ENCODE measurements around the gene PDGFC. TPM values are rescaled to one million over a fixed set of nuclear protein-coding genes. Genes with fewer than 3 reads are reported as not detected.

PDGFC gene
- total RNA-seq, 1 donor from 2014 or later: 35.0 TPM

- H3K9ac ChIP-seq (ENCODE audit: low read depth in 1 of 3, low read length in 3 of 3): no peak overlapping the region
- H3K27me3 ChIP-seq (ENCODE audit: control insufficient read depth in 3 of 3, insufficient read depth in 3 of 3, low read length in 3 of 3): no peaks in the 10 kb centered on the region
- H3K9me3 ChIP-seq (ENCODE audit: control insufficient read depth in 3 of 3, low read length in 3 of 3): no peaks in the 10 kb centered on the region
- peaks cover 4 to 6% (median 6%) of the 10 kb centered on the region in 3 donors for H3K4me1 ChIP-seq (ENCODE audit: control insufficient read depth in 3 of 3, insufficient read depth in 3 of 3, low read length in 3 of 3)
- no peak overlapping the region for H3K4me3 ChIP-seq (ENCODE audit: low read length in 3 of 3)
- peak overlapping the region; percentile 52 for H3K27ac ChIP-seq (ENCODE audit: low read depth, low read length)
- no peaks in the 10 kb centered on the region for H3K36me3 ChIP-seq (ENCODE audit: control insufficient read depth in 3 of 3, insufficient read depth in 3 of 3, low read length in 3 of 3)
These were observed 33.6 kb upstream of the PDGFC start for GRCh38 chr4:157005193-157005592.

DNA sequence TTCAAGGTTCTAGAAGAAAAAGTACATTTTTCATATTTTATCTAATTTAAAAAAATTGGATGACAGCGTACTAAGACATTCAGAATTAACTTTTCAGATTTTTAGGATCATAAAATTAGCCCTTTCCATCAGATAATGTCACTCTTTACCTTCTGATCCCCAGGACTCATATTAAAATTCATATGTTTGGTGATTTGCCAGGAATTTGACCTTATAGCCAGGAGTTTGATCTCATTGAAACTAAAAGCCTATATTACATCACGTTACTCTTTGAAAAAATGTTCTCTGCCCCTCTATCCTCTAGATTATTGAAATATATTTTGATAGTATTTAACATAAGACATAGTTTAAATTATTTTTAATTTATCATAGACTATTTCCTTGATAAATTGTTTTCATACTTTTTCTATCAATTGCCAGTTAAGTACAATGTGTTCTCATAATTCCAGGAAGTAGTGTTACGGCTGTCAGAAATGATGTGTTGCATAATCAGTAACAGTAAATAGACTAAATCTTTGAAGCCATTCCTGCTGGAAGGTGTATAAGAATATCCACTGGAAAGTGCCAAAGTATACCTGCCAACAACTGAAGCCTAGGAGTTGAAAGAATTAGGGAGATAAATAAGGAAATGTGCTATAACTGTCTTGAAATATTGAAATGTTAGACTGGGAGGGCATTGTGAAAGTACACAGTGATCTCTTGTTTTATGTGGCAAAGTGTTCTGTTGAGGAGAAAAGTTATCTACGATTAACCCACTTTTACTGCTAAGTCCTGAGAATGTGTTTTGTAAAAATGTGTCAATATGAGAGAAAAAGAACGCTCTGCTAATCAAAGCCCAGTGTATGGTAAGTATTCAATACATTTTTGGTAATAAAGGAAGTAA is 32.9 kb upstream of the PDGFC start:
- Histone ChIP-seq H3K4me3 (ENCODE audit: low read length in 3 of 3) (no peak overlapping the region), H3K36me3 (ENCODE audit: control insufficient read depth in 3 of 3, insufficient read depth in 3 of 3, low read length in 3 of 3) (no peaks in the 10 kb centered on the region), H3K27me3 (ENCODE audit: control insufficient read depth in 3 of 3, insufficient read depth in 3 of 3, low read length in 3 of 3) (no peaks in the 10 kb centered on the region), H3K9me3 (ENCODE audit: control insufficient read depth in 3 of 3, low read length in 3 of 3) (no peaks in the 10 kb centered on the region), H3K27ac (ENCODE audit: low read depth, low read length) (peak overlapping the region; percentile 52), H3K9ac (ENCODE audit: low read depth in 1 of 3, low read length in 3 of 3) (peak overlapping the region in 1 of 3 donors; percentile 11), H3K4me1 (ENCODE audit: control insufficient read depth in 3 of 3, insufficient read depth in 3 of 3, low read length in 3 of 3) (peaks cover 5 to 6% (median 6%) of the 10 kb centered on the region in 3 donors)

DNA sequence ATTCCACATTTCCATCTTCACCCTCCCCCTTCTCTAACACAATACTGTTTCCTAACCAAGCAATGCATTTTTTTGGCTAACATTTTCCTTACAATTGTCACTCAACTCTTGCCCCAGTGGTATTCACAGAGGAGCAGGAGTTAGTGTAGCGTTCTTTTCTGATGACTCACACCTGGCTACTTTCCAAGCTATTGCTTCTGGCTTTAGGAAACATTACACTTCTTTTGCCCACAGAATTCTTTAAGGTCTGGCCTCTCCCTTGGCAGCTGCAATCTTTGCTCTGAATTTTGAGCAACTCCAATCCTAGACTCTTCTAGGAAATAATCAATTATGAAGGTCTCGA is 27.5 kb upstream of the PDGFC start:
- H3K9ac ChIP-seq (ENCODE audit: low read depth in 1 of 3, low read length in 3 of 3): no peak overlapping the region
- no peak overlapping the region for H3K4me3 ChIP-seq (ENCODE audit: low read length in 3 of 3)
- H3K36me3 ChIP-seq (ENCODE audit: control insufficient read depth in 3 of 3, insufficient read depth in 3 of 3, low read length in 3 of 3): no peaks in the 10 kb centered on the region
- no peak overlapping the region for H3K27ac ChIP-seq (ENCODE audit: low read depth, low read length)
- H3K27me3 ChIP-seq (ENCODE audit: control insufficient read depth in 3 of 3, insufficient read depth in 3 of 3, low read length in 3 of 3): no peaks in the 10 kb centered on the region
- peaks cover 0 to 2% (median 0%) of the 10 kb centered on the region in 3 donors for H3K9me3 ChIP-seq (ENCODE audit: control insufficient read depth in 3 of 3, low read length in 3 of 3)
- peaks cover under 1 to 9% (median 3%) of the 10 kb centered on the region in 3 donors for H3K4me1 ChIP-seq (ENCODE audit: control insufficient read depth in 3 of 3, insufficient read depth in 3 of 3, low read length in 3 of 3)

- Histone ChIP-seq H3K4me3 (ENCODE audit: low read length in 3 of 3) (no peak overlapping the region), H3K27me3 (ENCODE audit: control insufficient read depth in 3 of 3, insufficient read depth in 3 of 3, low read length in 3 of 3) (no peaks in the 10 kb centered on the region), H3K27ac (ENCODE audit: low read depth, low read length) (no peak overlapping the region), H3K36me3 (ENCODE audit: control insufficient read depth in 3 of 3, insufficient read depth in 3 of 3, low read length in 3 of 3) (no peaks in the 10 kb centered on the region), H3K4me1 (ENCODE audit: control insufficient read depth in 3 of 3, insufficient read depth in 3 of 3, low read length in 3 of 3) (peaks cover 0 to 9% (median 3%) of the 10 kb centered on the region in 3 donors), H3K9me3 (ENCODE audit: control insufficient read depth in 3 of 3, low read length in 3 of 3) (peaks cover 0 to 2% (median 0%) of the 10 kb centered on the region in 3 donors), H3K9ac (ENCODE audit: low read depth in 1 of 3, low read length in 3 of 3) (no peak overlapping the region)
These were observed 27.0 kb upstream of the PDGFC start for GRCh38 chr4:156998500-156999174.

DNA sequence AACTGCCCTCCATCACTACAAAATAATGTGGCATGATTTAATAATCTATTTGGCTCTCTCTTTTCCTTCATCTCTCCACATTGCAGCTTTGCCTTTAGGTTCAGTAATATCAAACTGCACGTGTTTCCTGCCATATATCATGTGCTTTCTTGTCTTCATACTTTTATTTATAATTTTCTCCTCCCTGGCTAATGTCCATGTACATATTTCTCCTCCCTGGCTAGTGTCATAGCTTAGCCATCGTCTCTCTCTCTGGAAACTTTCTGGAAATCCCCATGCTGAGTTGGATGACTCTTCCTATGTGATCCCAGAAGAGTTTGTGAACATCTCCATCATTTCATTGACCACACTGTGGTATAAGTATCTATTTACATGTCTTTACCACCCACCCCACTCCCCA is 21.3 kb upstream of the PDGFC start:
- no peak overlapping the region for H3K4me3 ChIP-seq (ENCODE audit: low read length in 3 of 3)
- H3K27me3 ChIP-seq (ENCODE audit: control insufficient read depth in 3 of 3, insufficient read depth in 3 of 3, low read length in 3 of 3): no peaks in the 10 kb centered on the region
- H3K4me1 ChIP-seq (ENCODE audit: control insufficient read depth in 3 of 3, insufficient read depth in 3 of 3, low read length in 3 of 3): no peaks in the 10 kb centered on the region
- no peak overlapping the region for H3K9ac ChIP-seq (ENCODE audit: low read depth in 1 of 3, low read length in 3 of 3)
- H3K36me3 ChIP-seq (ENCODE audit: control insufficient read depth in 3 of 3, insufficient read depth in 3 of 3, low read length in 3 of 3): no peaks in the 10 kb centered on the region
- no peak overlapping the region for H3K27ac ChIP-seq (ENCODE audit: low read depth, low read length)
- peaks cover 0 to 2% (median 0%) of the 10 kb centered on the region in 3 donors for H3K9me3 ChIP-seq (ENCODE audit: control insufficient read depth in 3 of 3, low read length in 3 of 3)

GRCh38 chr4:156991161-156991560 is 19.6 kb upstream of the PDGFC start:
- H3K27me3 ChIP-seq (ENCODE audit: control insufficient read depth in 3 of 3, insufficient read depth in 3 of 3, low read length in 3 of 3): no peaks in the 10 kb centered on the region
- H3K9ac ChIP-seq (ENCODE audit: low read depth in 1 of 3, low read length in 3 of 3): no peak overlapping the region
- peaks cover 0 to 2% (median 0%) of the 10 kb centered on the region in 3 donors for H3K9me3 ChIP-seq (ENCODE audit: control insufficient read depth in 3 of 3, low read length in 3 of 3)
- H3K27ac ChIP-seq (ENCODE audit: low read depth, low read length): no peak overlapping the region
- H3K4me1 ChIP-seq (ENCODE audit: control insufficient read depth in 3 of 3, insufficient read depth in 3 of 3, low read length in 3 of 3): no peaks in the 10 kb centered on the region
- no peaks in the 10 kb centered on the region for H3K36me3 ChIP-seq (ENCODE audit: control insufficient read depth in 3 of 3, insufficient read depth in 3 of 3, low read length in 3 of 3)
- no peak overlapping the region for H3K4me3 ChIP-seq (ENCODE audit: low read length in 3 of 3)

DNA sequence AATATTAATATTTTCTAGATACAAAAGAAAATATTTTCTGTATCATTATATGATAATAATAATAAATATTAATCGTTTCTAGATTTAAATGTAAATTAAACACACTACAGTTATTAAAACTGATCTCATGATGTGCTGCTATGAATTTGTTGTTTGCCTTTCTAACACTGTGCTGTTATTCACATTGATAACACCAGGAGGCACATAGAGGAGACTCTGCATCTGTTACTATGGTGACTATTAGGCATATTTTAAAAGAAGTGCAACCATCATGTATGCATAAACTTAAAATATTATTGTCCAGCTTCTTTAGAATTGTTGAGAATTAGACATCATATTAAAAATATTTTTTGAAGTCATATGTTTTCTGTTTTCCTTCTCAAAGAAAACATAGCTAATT is 11.8 kb upstream of the PDGFC start:
- H3K4me3 ChIP-seq (ENCODE audit: low read length in 3 of 3): no peak overlapping the region
- H3K9ac ChIP-seq (ENCODE audit: low read depth in 1 of 3, low read length in 3 of 3): no peak overlapping the region
- no peak overlapping the region for H3K27ac ChIP-seq (ENCODE audit: low read depth, low read length)
- H3K36me3 ChIP-seq (ENCODE audit: control insufficient read depth in 3 of 3, insufficient read depth in 3 of 3, low read length in 3 of 3): no peaks in the 10 kb centered on the region
- H3K4me1 ChIP-seq (ENCODE audit: control insufficient read depth in 3 of 3, insufficient read depth in 3 of 3, low read length in 3 of 3): no peaks in the 10 kb centered on the region
- H3K9me3 ChIP-seq (ENCODE audit: control insufficient read depth in 3 of 3, low read length in 3 of 3): no peaks in the 10 kb centered on the region
- no peaks in the 10 kb centered on the region for H3K27me3 ChIP-seq (ENCODE audit: control insufficient read depth in 3 of 3, insufficient read depth in 3 of 3, low read length in 3 of 3)

GRCh38 chr4:156981262-156981769 is 9.7 kb upstream of the PDGFC start:
- Histone ChIP-seq H3K9ac (ENCODE audit: low read depth in 1 of 3, low read length in 3 of 3) (no peak overlapping the region), H3K27ac (ENCODE audit: low read depth, low read length) (no peak overlapping the region), H3K36me3 (ENCODE audit: control insufficient read depth in 3 of 3, insufficient read depth in 3 of 3, low read length in 3 of 3) (no peaks in the 10 kb centered on the region), H3K4me1 (ENCODE audit: control insufficient read depth in 3 of 3, insufficient read depth in 3 of 3, low read length in 3 of 3) (no peaks in the 10 kb centered on the region), H3K27me3 (ENCODE audit: control insufficient read depth in 3 of 3, insufficient read depth in 3 of 3, low read length in 3 of 3) (no peaks in the 10 kb centered on the region), H3K4me3 (ENCODE audit: low read length in 3 of 3) (no peak overlapping the region), H3K9me3 (ENCODE audit: control insufficient read depth in 3 of 3, low read length in 3 of 3) (no peaks in the 10 kb centered on the region)

DNA sequence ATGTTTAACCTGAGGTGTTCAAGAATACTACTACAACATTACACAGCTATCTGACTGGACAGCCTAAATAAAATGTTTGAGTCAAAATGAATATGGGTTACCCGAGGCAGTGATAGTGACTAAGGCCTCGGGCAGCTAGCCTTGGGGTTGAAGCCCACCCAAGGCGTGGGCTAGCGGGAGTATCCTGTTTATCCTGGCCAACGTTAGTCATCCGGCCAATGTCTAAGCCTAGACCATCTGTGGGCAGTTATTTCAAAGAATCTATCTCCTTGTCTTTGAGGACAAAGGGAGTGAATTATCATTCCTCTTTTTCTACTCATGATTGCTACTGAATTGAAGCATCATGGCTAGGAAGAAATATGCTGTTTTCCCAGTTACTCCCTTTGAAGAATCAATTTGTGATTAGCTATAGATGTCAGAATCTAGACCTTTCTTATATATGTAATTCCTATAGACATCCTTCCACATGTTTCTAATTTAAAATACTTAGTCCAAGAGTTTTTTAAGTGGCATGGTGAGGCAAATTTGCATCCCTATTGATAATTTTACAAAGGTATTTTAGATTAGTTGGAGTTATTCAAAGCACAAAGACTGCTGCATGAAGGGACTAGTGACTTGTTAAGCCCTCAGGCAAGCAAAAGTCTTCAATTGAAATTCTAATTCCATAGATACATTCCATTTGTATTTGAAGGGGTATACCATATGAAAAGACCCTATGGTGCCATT is 6.0 kb upstream of the PDGFC start:
- H3K27ac ChIP-seq (ENCODE audit: low read depth, low read length): no peak overlapping the region
- H3K36me3 ChIP-seq (ENCODE audit: control insufficient read depth in 3 of 3, insufficient read depth in 3 of 3, low read length in 3 of 3): no peaks in the 10 kb centered on the region
- H3K4me3 ChIP-seq (ENCODE audit: low read length in 3 of 3): no peak overlapping the region
- H3K27me3 ChIP-seq (ENCODE audit: control insufficient read depth in 3 of 3, insufficient read depth in 3 of 3, low read length in 3 of 3): no peaks in the 10 kb centered on the region
- H3K9me3 ChIP-seq (ENCODE audit: control insufficient read depth in 3 of 3, low read length in 3 of 3): no peaks in the 10 kb centered on the region
- H3K9ac ChIP-seq (ENCODE audit: low read depth in 1 of 3, low read length in 3 of 3): no peak overlapping the region
- H3K4me1 ChIP-seq (ENCODE audit: control insufficient read depth in 3 of 3, insufficient read depth in 3 of 3, low read length in 3 of 3): peaks cover 0 to under 1% (median 0%) of the 10 kb centered on the region in 3 donors
